GM21390 (cell line): ENCODE results near the gene XKR3.
"Not testable (repeated sequence)": the region's sequence is repeated elsewhere in the genome, so short reads cannot be mapped to it uniquely, and the experiment has no call there.

Experiments
- ATAC-seq: cut with Tn5 transposase; IDR thresholded peaks from one replicate; pipeline ENCODE4 v1.9.1; 2021; ENCODE audit not compliant: unreplicated experiment

Gene XKR3

GRCh38 chr22:16748160-16748929 lies 76.9 kb downstream of the XKR3 start:
- not testable (repeated sequence) for ATAC-seq

DNA sequence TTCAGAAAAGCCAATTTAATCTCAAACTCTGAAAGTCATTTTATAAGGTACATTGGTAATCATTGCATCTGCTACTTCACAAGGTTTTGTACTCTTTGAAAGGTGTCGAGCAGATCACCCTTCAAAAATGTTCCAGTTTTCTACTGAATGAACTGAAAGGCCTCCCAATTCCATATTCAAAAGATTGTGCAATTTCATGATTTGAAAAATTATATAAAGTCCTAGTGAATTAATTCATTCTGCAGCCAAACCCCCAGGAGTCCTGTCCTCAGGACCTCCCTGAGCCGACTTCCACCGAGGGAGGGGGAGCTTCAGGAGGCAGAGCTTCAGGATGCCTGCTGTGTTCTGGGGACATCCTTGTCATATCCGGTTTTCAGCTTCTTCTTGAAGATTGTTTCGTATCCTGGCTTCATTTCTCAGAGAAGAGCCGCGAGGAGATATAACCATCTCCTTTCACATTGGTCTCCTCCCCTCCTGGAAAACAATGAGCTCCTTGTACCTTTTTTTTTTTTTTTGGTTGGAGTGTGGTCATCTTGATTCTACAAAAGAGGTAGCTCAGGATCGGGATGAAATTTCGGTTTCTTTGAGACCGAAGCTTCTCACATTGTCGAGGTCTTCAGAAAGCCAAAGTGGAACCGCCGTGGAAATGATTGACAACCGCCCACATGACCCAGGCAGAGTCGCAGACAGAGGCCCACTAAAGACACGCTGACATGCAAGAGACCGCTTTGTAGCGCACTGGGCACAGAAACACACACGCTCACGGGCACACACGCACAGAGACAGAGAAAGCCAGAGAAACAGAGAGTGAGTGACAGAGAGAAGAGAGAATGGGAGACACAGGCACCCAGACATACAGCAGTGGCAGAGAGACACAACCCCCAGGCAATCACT lies 77.7 kb downstream of the XKR3 start:
- not testable (repeated sequence) for ATAC-seq

GRCh38 chr22:16734271-16734670 lies 90.9 kb downstream of the XKR3 start:
- ATAC-seq: not testable (repeated sequence)
